Eye (tissue), 1 donor: Measurements from ENCODE around the gene TOP1.

Experiments used
- DNase-seq: peaks from one replicate; pipeline ENCODE4 v3.0.0-alpha.2; 2015

Gene TOP1

GRCh38 chr20:41038149-41038877 lies 9.7 kb downstream of the TOP1 start:
- no peak for DNase-seq

DNA sequence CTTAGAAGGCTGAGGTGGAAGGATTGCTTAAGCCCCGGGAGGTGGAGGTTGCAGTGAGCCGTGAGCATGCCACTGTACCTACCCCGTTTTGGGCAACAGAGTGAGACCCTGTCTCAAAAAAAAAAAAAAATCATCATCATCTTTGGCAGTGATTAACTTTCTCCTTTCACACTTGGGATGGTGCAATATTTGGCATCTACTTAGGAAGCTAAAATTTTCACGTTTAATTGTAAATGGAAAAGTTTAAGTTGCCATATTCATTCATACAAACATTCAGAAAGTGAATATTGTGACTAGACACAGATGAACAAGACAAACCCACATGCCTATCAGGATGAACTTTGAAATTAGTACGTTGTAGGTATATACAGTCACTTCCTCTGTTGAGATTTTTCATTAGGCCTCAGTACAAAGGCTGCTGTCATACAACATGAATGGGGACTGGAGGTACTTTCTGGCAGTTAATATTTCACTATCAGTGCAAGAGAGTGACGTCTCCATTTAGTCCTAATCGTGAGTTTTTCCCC lies 10.3 kb downstream of the TOP1 start:
- DNase-seq, result no peak

GRCh38 chr20:41040855-41041254 lies 12.2 kb downstream of the TOP1 start:
- no peak for DNase-seq

DNA sequence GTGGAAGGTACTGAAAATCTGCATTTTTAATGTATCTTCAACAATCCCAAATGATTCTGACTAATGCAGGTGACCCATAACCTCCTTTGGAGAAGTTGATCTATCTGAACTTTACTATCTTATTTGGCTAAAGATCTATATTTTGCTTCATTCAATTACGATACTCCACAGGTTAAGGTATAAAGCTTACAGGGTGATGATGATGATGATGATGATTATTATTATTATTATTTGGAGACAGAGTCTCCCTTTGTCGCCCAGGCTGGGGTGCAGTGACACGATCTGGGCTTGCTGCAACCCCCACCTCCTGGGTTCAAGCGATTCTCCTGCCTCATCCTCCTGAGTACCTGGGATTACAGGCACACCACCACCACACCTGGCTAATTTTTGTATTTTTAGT lies 13.1 kb downstream of the TOP1 start:
- DNase-seq, result no peak

- DNase-seq, result no peak
Observed at GRCh38 chr20:41044409-41045062, 15.9 kb downstream of the TOP1 start.

GRCh38 chr20:41045671-41046070 lies 17.0 kb downstream of the TOP1 start:
- no peak for DNase-seq

- no peak for DNase-seq
Observed at GRCh38 chr20:41046716-41047115, 18.1 kb downstream of the TOP1 start.

DNA sequence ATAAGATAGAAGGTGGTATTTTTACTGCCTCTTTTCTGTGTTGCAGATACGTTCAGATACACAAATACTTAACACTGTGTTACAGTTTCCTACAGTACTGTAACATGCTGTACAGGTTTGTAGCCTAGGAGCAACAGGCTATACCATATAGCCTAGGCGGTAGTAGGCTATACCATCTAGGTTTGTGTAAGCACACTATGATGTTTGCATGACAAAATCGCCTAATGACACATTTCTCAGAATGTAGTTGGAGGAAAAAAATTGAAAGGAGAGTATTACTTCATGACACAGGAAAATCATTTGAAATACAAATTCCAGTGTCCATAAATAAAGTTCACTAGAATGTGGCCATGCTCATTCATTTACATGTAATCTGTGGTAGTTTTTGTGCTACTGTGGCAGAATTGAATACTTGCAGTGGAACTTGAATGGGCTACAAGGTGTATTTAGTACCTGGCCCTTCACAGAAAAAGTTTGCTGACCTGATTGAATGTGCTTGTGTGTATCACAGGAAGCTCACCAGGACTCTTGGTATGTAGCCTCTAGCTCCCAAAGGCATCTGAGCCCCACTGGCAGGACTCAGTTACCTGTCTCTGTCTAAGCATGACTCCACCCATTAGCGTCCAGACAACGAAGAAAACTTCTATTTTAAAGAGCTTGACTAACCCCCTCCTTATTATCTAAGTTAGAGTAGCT lies 18.8 kb downstream of the TOP1 start:
- no peak for DNase-seq

- DNase-seq, result no peak
Observed at GRCh38 chr20:41047975-41048305, 19.3 kb downstream of the TOP1 start.

DNA sequence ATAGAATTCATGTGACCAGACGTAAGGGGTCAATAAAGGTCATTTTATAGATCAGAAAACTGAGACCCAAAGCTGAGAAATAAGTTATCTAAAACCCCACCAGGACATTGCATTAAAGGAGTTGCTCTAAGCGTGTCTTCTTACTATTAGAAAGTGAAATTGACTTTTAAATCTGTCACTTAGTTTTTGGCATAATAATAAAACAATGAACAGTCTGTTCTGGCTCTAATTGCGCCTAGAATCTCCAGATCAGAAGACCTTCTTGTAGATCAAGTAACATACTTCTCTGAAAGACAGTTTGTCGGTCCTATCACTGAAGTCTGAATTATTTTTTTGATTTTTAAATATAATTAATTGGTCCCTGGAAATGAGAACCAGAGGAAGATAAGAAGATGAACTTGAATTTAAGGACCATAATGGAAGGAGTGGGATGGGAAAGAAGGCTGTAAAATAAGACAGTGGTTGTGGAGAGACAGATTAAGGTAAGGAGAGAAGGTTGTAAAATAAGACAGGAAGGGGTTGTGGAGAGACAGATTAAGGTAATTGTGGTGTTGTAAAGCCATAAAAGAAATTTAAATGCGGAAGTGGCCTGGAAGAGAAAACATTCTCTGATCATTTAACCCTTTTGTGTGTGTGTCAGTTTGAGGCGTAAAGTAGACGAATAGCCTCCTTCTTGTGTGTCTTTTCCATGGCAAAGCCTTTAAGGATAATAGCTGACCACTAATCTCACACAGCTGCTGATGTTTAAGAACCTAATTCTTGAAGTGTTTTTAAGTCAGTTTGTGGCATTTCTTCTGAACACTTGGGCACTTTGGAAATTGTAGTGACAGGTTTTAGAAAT lies 20.1 kb downstream of the TOP1 start:
- DNase-seq, result no peak

DNA sequence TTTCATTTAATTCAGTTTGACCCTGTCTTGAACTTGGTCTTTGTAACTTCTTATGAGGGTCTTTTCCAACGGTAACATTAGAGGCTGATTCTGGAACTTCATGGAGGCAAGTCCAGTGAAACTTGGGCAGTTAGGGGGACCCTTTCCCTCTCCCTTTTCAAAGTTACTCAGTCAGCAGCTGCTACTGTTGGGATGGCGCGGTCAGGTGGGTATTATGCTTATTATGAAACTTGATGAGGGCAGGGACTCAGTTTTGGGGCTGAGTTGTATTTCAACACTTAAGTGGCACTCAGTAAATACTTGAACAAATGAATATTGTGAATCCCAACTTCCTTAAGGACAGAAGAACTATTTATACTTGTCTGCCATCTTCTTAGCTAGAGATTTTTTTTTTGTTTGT lies 20.8 kb downstream of the TOP1 start:
- DNase-seq, result no peak

GRCh38 chr20:41050361-41051008 lies 21.9 kb downstream of the TOP1 start:
- no peak for DNase-seq

DNA sequence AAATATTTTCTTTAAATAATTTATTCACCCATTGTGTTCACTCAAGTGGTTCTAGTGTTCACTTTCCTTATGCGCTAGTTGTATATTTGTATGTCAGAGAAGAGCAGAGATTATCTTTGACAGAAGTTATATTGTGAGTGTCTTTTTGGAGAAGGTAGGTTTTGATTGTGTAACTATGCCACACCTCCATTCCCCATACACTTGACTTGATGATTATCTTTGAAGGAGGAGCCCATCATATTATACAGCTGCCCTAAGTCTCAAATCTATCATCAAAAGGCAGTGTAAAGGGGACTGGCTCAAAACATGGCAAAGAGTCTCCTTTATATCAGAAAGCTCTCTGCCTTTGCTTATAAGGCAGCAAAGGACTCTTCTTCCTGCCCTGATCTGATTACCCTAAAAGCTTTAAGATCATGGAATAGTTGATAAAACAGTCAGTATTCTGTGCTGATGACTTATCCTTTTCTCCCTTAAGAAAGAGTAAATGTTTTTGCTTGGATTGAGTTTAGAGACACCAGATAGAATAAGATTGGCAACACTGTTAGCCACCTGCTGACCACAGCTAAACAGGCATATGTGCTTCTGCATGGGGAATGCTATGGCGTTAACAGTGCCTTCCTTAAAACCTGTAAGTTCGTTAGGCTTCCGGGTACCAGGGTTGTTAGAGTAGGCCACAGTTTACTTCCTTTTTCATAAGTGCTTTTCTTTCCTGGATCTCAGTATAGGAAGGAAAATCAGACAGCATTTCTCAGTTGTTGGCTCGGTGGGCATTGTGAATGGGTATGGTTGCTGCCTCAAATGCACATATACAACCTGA lies 22.6 kb downstream of the TOP1 start:
- no peak for DNase-seq

DNA sequence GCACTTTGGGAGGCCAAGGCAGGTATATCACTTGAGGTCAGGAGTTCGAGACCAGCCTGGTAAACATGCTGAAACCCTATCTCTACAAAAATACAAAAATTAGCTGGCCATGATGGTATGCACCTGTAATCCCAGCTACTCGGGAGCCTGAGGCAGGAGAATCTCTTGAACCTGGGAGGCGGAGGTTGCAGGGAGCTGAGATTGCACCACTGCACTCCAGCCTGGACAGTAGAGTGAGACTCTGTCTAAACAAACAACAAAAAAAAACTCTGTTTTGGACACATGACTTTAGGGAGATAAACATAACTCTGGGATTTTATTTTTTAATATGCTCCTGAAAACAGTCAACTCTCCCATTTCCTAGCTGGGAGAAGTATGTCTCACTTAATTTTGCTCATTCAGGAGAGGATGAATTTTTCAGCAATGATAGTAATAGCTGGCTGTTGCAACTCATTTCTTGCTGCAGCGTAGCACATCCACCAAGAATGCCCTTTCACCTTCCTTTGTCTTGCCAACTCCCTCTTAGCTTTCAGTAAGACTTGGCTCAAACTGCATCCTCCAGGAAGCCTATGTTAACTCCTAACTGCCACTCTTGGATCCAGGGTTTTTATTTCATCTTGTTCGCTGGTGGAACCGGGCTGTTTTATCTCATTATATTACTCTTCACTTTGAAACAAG lies 24.3 kb downstream of the TOP1 start:
- DNase-seq, result peak; percentile 40

DNA sequence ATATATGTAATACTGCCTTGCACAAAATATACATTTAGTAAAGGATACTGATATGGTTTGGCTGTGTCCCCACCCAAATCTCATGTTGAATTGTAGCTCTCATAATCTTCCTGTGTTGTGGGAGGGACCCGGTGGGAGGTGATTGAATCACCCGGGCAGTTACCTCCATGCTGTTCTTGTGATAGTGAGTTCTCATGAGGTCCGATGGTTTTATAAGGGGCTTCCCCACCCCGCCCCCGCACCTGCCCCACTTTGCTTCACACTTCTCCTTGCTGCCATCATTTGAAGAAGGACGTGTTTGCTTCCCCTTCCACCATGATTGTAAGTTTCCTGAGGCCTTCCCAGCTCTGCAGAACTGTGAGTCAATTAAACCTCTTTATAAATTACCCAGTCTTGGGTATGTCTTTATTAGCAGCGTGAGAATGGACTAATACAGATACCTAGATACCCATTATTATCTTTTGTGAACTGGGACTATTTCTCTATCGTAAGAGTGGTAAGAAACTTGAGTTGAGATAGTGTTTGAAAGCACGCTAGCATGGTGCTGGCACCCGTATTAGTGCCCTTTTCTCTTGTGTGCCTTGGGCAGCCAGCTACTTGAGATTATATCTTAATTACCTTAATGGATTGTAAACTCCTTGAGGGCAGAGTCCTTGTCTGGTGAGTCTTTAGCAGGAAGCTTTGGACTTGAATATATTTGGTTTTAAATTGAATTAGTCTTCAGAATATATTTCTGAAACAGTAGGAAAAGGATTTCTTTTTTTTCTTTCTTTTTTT lies 25.6 kb downstream of the TOP1 start:
- no peak for DNase-seq

DNA sequence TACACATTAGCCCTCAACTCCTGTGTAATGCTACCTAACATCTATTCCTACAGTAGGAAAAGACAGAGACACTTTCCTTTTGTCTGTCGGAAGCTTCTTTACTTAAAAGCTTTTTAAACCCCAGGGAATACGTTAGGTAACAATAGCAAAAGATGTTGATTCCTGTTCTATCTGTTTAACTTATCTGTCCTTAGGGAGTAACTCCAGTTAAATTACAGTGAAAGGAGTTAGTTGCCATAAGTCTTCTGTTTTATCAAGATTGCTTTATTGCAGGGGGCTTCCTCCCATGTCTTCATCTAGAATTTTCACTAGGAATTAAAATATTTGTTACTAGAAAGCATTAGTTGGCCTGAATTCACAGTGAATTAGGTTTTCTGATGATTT lies 26.2 kb downstream of the TOP1 start:
- no peak for DNase-seq

- DNase-seq, result no peak
Observed at GRCh38 chr20:41055679-41056078, 27.1 kb downstream of the TOP1 start.

DNA sequence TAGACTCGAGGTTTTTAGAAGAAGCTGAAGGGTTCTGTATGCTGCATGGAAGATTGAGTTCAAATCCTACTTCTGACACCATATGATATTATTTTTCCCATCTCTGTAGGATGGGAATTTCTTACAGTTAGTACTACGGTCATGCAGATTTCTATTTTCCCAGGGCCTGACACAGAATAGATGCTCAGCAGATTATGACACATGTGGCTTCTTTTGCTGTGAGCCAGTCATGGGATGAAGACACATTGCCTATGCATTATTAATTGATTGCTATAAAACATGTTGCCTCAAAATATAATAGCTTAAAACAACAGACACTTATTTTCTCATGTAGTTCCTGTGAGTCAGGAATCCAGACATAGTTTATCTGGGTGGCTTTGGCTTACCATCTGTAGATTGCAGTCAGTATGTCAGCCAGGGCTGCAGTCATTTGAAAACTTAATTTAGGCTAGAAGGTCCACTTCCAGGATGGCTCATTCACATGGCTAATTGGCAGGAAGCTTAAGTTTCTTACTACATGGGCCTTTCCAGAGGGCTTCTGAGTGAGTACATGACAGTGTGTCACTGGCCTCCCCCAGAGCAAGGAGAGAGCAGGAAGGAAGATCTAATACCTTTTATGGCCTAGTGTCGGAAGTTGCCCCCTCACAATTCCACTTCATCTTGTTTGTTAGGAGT lies 29.5 kb downstream of the TOP1 start:
- DNase-seq, result no peak
